PC-9 (cell line): ENCODE measurements around the gene CEP85L. TPM values are rescaled to one million over a fixed set of nuclear protein-coding genes. Genes with fewer than 3 reads are reported as not detected.

ENCODE experiments used
- BruUV-seq: library from RNA; stranded (reverse); fragments of 400-500 nt; replicated peaks from 2 replicates; lab custom pipeline; 2021; lab: Mats Ljungman, UMichigan
- CTCF ChIA-PET: fragments of 300-600 bp; sonication (Branson Sonifier 250); formaldehyde crosslinking; loops from one replicate; lab custom pipeline; 2022; ENCODE audit warnings: antibody characterized with exemption; lab: Charles Lee
- POLR2A ChIA-PET: fragments of 300-600 bp; sonication (Branson Sonifier 250); formaldehyde crosslinking; loops from one replicate; lab custom pipeline; 2022; ENCODE audit warnings: antibody characterized with exemption; ENCODE audit not compliant: unreplicated experiment; lab: Charles Lee
- DNase-seq, 2 experiments: peaks; one replicate each; pipeline versions ENCODE4 v3.0.0 to v3.0.0-alpha.2; 2015 to 2022; ENCODE audit warnings: mixed read lengths in 1 of 2
- H2AFZ ChIP-seq: fragments of 200-600 bp; sonication (generic); 2 replicates; pipeline ENCODE4 v1.8.1; 2017; ENCODE audit warnings: antibody characterized with exemption
- H3F3A ChIP-seq: fragments of 200-600 bp; sonication (generic); 2 replicates; pipeline ENCODE4 v1.8.1; 2017; ENCODE audit warnings: antibody characterized with exemption, mild to moderate bottlenecking, low read depth; ENCODE audit not compliant: insufficient read depth
- H3K27ac ChIP-seq: fragments of 200-600 bp; sonication (generic); 2 replicates; pipeline ENCODE4 v1.6.1; 2016; ENCODE audit warnings: mixed run types
- H3K27me3 ChIP-seq: fragments of 200-600 bp; sonication (generic); 2 replicates; pipeline ENCODE4 v1.6.1; 2016; ENCODE audit warnings: low read depth, mixed run types; ENCODE audit not compliant: insufficient read depth
- H3K36me3 ChIP-seq: fragments of 200-600 bp; sonication (generic); 2 replicates; pipeline ENCODE4 v1.6.1; 2016; ENCODE audit warnings: low read depth, mixed run types
- H3K4me1 ChIP-seq: fragments of 200-600 bp; sonication (generic); replicated peaks from 2 replicates; pipeline ENCODE4 v1.6.1; 2016; ENCODE audit warnings: mixed run types; ENCODE audit not compliant: insufficient read depth
- H3K4me2 ChIP-seq: fragments of 200-600 bp; sonication (generic); 2 replicates; pipeline ENCODE4 v1.6.1; 2017; ENCODE audit warnings: mixed run types
- H3K4me3 ChIP-seq: fragments of 200-600 bp; sonication (generic); 2 replicates; pipeline ENCODE4 v1.6.1; 2016; ENCODE audit warnings: mixed run types
- H3K79me2 ChIP-seq: fragments of 200-600 bp; sonication (generic); 2 replicates; pipeline ENCODE4 v1.6.1; 2017; ENCODE audit warnings: low read depth, mixed run types
- H3K9me2 ChIP-seq: fragments of 200-600 bp; sonication (generic); 2 replicates; pipeline ENCODE4 v1.8.1; 2017; ENCODE audit warnings: mild to moderate bottlenecking; ENCODE audit not compliant: insufficient read depth
- H3K9me3 ChIP-seq: fragments of 200-600 bp; sonication (generic); 2 replicates; pipeline ENCODE4 v1.8.1; 2016; ENCODE audit warnings: low read depth; ENCODE audit not compliant: insufficient read depth
- H4K20me1 ChIP-seq: fragments of 200-600 bp; sonication (generic); 2 replicates; pipeline ENCODE4 v1.8.1; 2017; ENCODE audit not compliant: insufficient read depth
- CTCF ChIP-seq: fragments of 200-600 bp; sonication (generic); conservative IDR thresholded peaks from 2 replicates; pipeline ENCODE4 v1.6.1; 2017; ENCODE audit warnings: mixed run types, antibody characterized with exemption, mild to moderate bottlenecking, moderate library complexity
- EZH2 ChIP-seq: fragments of 200-600 bp; sonication (generic); IDR thresholded peaks from 2 replicates; pipeline ENCODE4 v1.8.0; 2017; ENCODE audit warnings: antibody characterized with exemption, low read depth
- intact Hi-C: fragments of 100-400 bp; cut with micrococcal nuclease; formaldehyde crosslinking; loops from one replicate; pipeline ENCODE4 v1.10.0; 2022; ENCODE audit not compliant: unreplicated experiment
- total RNA-seq: library from RNA; stranded (reverse); gene quantifications from 2 replicates; pipeline ENCODE4 v1.2.3, GENCODE V29; 2021

CEP85L gene
- total RNA-seq, 1 experiment from 2014 or later = 3.0 TPM

GRCh38 chr6:118579786-118580185 lies 71.6 kb downstream of the CEP85L start:
- H4K20me1 ChIP-seq = no peaks in the 10 kb centered on the region
- no peaks in the 10 kb centered on the region for H3K27me3 ChIP-seq
- no peak overlapping the region for H3K27ac ChIP-seq
- H3K4me3 ChIP-seq = no peak overlapping the region
- no peak overlapping the region for H3K4me2 ChIP-seq
- CTCF ChIA-PET = no interaction called here
- intact Hi-C loops = loop anchor here (2.0 to 10.0 kb wide), 2 partner anchors 295 to 1235 kb away; no protein-coding TSS in a partner anchor
- POLR2A ChIA-PET = interaction anchor here (0.7 kb wide), 1 partner anchor 12 kb away, joined by 4 read pairs; no protein-coding TSS in a partner anchor
- no peaks in the 10 kb centered on the region for H3K4me1 ChIP-seq
- H3K36me3 ChIP-seq = peaks cover 5% of the 10 kb centered on the region; the same call in 1 of the 2 replicates
- no TSS peak for BruUV-seq
- DNase-seq = no peak
- TF ChIP-seq CTCF = no peak
- TF ChIP-seq EZH2 = no peak
- no peak overlapping the region for H2AFZ ChIP-seq
- H3K79me2 ChIP-seq = no peaks in the 10 kb centered on the region
- peaks cover 40% of the 10 kb centered on the region for H3K9me3 ChIP-seq
- H3K9me2 ChIP-seq = no peaks in the 10 kb centered on the region
- H3F3A ChIP-seq = no peaks in the 10 kb centered on the region

- POLR2A ChIA-PET = no interaction called here
- Histone ChIP-seq H3K79me2 (no peaks in the 10 kb centered on the region), H3K27ac (no peak overlapping the region), H2AFZ (no peak overlapping the region), H3K27me3 (no peaks in the 10 kb centered on the region), H3K4me3 (no peak overlapping the region), H3K4me2 (no peak overlapping the region), H3K9me2 (no peaks in the 10 kb centered on the region), H4K20me1 (no peaks in the 10 kb centered on the region), H3F3A (no peaks in the 10 kb centered on the region), H3K36me3 (peaks cover 12% of the 10 kb centered on the region; the same call in 1 of the 2 replicates), H3K4me1 (no peaks in the 10 kb centered on the region), H3K9me3 (peaks cover 50% of the 10 kb centered on the region)
- no peak for DNase-seq
- TF ChIP-seq EZH2 (no peak), CTCF (no peak)
- BruUV-seq = no TSS peak
- intact Hi-C loops = no loop called here
- CTCF ChIA-PET = no interaction called here
Measured at GRCh38 chr6:118578617-118579016, 72.8 kb downstream of the CEP85L start.

GRCh38 chr6:118577972-118578371 lies 73.4 kb downstream of the CEP85L start:
- TF ChIP-seq EZH2 (no peak), CTCF (no peak)
- BruUV-seq = no TSS peak
- intact Hi-C loops = no loop called here

More at GRCh38 chr6:118577972-118578371, 73.4 kb downstream of the CEP85L start:
- POLR2A ChIA-PET = no interaction called here
- Histone ChIP-seq H3F3A (no peaks in the 10 kb centered on the region), H4K20me1 (no peaks in the 10 kb centered on the region), H3K9me3 (peaks cover 52% of the 10 kb centered on the region), H3K36me3 (peaks cover 12% of the 10 kb centered on the region; the same call in 1 of the 2 replicates), H3K27me3 (no peaks in the 10 kb centered on the region), H3K4me2 (no peak overlapping the region), H3K4me3 (no peak overlapping the region), H3K27ac (no peak overlapping the region), H3K9me2 (no peaks in the 10 kb centered on the region), H2AFZ (no peak overlapping the region), H3K4me1 (no peaks in the 10 kb centered on the region), H3K79me2 (no peaks in the 10 kb centered on the region)
- CTCF ChIA-PET = no interaction called here
- DNase-seq = peak in 1 of 2 experiments; percentile 21
